GM06990 (cell line): ENCODE results near the gene B9D1.
A peak's percentile ranks its signal among the peaks of the same experiment; 100 is the strongest.

Source experiments
- DNase-seq: peaks from one replicate; pipeline ENCODE4 v3.0.0-alpha.2; 2011; ENCODE audit not compliant: insufficient read length; ENCODE audit errors: extremely low read depth
- H3K27me3 ChIP-seq: replicated peaks from 2 replicates; pipeline ENCODE4 v1.6.0; 2011; ENCODE audit warnings: low read length; ENCODE audit not compliant: control insufficient read depth, insufficient read depth
- H3K36me3 ChIP-seq: 2 replicates; pipeline ENCODE4 v1.5.1; 2011; ENCODE audit warnings: low read length; ENCODE audit not compliant: control insufficient read depth, insufficient read depth
- H3K4me3 ChIP-seq: replicated peaks from 2 replicates; pipeline ENCODE4 v1.5.1; 2011; ENCODE audit warnings: low read depth, mild to moderate bottlenecking, control low read depth, low read length
- CTCF ChIP-seq: IDR thresholded peaks from 2 replicates; pipeline ENCODE4 v1.5.1; 2011; ENCODE audit warnings: low read length, control low read depth, mild to moderate bottlenecking, inconsistent platforms; ENCODE audit not compliant: insufficient read depth, poor library complexity, severe bottlenecking

The B9D1 gene

GRCh38 chr17:19361944-19362276 lies 613 bp downstream of the B9D1 start:
- no peaks in the 10 kb centered on the region; the same call in 1 of the 2 replicates for H3K27me3 ChIP-seq
- DNase-seq = no peak
- H3K36me3 ChIP-seq = no peaks in the 10 kb centered on the region
- TF ChIP-seq CTCF = no peak
- peak overlapping the region; percentile 77 for H3K4me3 ChIP-seq

- H3K4me3 ChIP-seq = no peak overlapping the region
- DNase-seq = no peak
- H3K36me3 ChIP-seq = no peaks in the 10 kb centered on the region
- TF ChIP-seq CTCF = no peak
- no peaks in the 10 kb centered on the region; the same call in 1 of the 2 replicates for H3K27me3 ChIP-seq
Measured at GRCh38 chr17:19361326-19361725, 1.2 kb downstream of the B9D1 start.

GRCh38 chr17:19360772-19361171 lies 1.8 kb downstream of the B9D1 start:
- Histone ChIP-seq H3K27me3 (no peaks in the 10 kb centered on the region; the same call in 1 of the 2 replicates), H3K4me3 (no peak overlapping the region), H3K36me3 (no peaks in the 10 kb centered on the region)
- TF ChIP-seq CTCF = no peak
- DNase-seq = no peak

GRCh38 chr17:19359856-19360255 lies 2.7 kb downstream of the B9D1 start:
- Histone ChIP-seq H3K4me3 (no peak overlapping the region), H3K27me3 (no peaks in the 10 kb centered on the region; the same call in 1 of the 2 replicates), H3K36me3 (no peaks in the 10 kb centered on the region)
- DNase-seq = no peak
- TF ChIP-seq CTCF = no peak

- Histone ChIP-seq H3K4me3 (no peak overlapping the region), H3K27me3 (no peaks in the 10 kb centered on the region), H3K36me3 (no peaks in the 10 kb centered on the region)
- no peak for TF ChIP-seq CTCF
- DNase-seq = no peak
Measured at GRCh38 chr17:19359151-19359550, 3.4 kb downstream of the B9D1 start.

GRCh38 chr17:19357761-19358160 lies 4.8 kb downstream of the B9D1 start:
- H3K27me3 ChIP-seq = no peaks in the 10 kb centered on the region
- no peaks in the 10 kb centered on the region for H3K36me3 ChIP-seq
- no peak for DNase-seq
- no peak overlapping the region for H3K4me3 ChIP-seq
- no peak for TF ChIP-seq CTCF
